HEK293 (cell line): ENCODE data around the gene SHC3.

ENCODE experiments used
- RBAK ChIP-seq: fragments of 450-650 bp; formaldehyde crosslinking; IDR thresholded peaks from 2 replicates; pipeline ENCODE4 v1.5.1; 2016; ENCODE audit warnings: missing biosample characterization, missing genetic modification characterization
- ZNF335 ChIP-seq: fragments of 450-650 bp; formaldehyde crosslinking; conservative IDR thresholded peaks from 2 replicates; pipeline ENCODE4 v1.5.1; 2016; ENCODE audit warnings: missing biosample characterization, missing genetic modification characterization
- ZNF785 ChIP-seq: fragments of 450-650 bp; formaldehyde crosslinking; IDR thresholded peaks from 2 replicates; pipeline ENCODE4 v1.5.1; 2016; ENCODE audit warnings: missing biosample characterization, missing genetic modification characterization
- ZNF837 ChIP-seq: fragments of 450-650 bp; formaldehyde crosslinking; IDR thresholded peaks from 2 replicates; pipeline ENCODE4 v1.5.1; 2016; ENCODE audit warnings: missing biosample characterization, missing genetic modification characterization

The SHC3 gene

DNA sequence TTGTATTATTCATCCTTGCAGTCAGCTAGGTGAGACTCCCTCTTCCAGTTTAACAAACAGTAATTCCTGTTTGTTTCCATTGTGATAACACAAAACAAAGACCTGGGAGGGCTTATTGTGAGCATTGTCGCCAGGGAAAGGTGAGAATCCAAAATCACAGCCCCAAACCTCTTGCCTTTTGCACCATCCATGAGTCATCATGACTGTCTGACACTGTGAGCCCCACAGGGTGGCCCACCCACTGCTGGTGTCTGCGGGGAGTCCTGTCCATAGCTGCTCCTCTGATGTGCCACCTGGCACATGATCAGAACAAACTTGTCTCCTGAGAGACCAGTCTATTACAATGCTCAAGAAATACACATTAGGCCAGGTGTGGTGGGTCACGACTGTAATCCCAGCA lies 221.1 kb downstream of the SHC3 start (continued):
- TF ChIP-seq RBAK (tag by site-specific recombination): no peak
- no peak for TF ChIP-seq ZNF785 (tag by site-specific recombination)
- TF ChIP-seq ZNF335 (tag by site-specific recombination): no peak
- no peak for TF ChIP-seq ZNF837 (tag by site-specific recombination)
- TF ChIP-seq, all 188 proteins: peak for 2
